ENCODE results near the gene NDUFV2. TPM values are rescaled to one million over a fixed set of nuclear protein-coding genes. Genes with fewer than 3 reads are reported as not detected.
A peak's percentile ranks its signal among the peaks of the same experiment; 100 is the strongest.

Gene NDUFV2
- total RNA-seq, 1 experiment from 2014 or later = 215 TPM

DNA sequence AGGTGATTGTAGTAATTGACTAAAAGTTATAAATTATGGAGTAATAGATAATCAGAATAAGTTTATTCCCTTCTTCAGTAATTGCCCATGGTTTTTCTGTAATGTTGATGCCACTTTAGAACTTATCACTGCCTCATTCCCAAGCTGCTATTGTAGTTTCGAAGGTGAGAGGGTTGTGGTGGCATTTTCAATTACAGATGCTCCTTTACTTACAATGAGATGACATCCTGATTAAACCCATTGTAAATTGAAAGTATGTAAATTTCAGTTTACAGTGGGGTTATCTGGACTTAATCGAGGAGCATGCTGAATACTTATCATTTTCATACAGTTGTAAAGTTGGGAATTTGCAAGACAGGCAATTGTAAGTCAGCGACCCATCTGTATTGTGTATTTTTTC is 2.9 kb downstream of the NDUFV2 start:
- H3K79me2 ChIP-seq (ENCODE audit: low read depth) = peaks cover 84% of the 10 kb centered on the region
- peak overlapping the region; percentile 91 for H3K4me2 ChIP-seq
- no peak for DNase-seq
- POLR2A ChIA-PET (ENCODE audit: unreplicated experiment) = no interaction called here
- TF ChIP-seq, protein P1, sequence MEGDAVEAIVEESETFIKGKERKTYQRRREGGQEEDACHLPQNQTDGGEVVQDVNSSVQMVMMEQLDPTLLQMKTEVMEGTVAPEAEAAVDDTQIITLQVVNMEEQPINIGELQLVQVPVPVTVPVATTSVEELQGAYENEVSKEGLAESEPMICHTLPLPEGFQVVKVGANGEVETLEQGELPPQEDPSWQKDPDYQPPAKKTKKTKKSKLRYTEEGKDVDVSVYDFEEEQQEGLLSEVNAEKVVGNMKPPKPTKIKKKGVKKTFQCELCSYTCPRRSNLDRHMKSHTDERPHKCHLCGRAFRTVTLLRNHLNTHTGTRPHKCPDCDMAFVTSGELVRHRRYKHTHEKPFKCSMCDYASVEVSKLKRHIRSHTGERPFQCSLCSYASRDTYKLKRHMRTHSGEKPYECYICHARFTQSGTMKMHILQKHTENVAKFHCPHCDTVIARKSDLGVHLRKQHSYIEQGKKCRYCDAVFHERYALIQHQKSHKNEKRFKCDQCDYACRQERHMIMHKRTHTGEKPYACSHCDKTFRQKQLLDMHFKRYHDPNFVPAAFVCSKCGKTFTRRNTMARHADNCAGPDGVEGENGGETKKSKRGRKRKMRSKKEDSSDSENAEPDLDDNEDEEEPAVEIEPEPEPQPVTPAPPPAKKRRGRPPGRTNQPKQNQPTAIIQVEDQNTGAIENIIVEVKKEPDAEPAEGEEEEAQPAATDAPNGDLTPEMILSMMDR (conservative IDR thresholded peaks at IDR 0.05) = no peak
- no peak for TF ChIP-seq EZH2 (IDR thresholded peaks at IDR 0.05; ENCODE audit: low read depth)
- peak overlapping the region; percentile 100; the same call in 1 of the 2 replicates for H3K4me3 ChIP-seq
- H3K9me3 ChIP-seq (ENCODE audit: insufficient read depth, low read depth) = no peaks in the 10 kb centered on the region
- H3K9me2 ChIP-seq (ENCODE audit: insufficient read depth) = no peaks in the 10 kb centered on the region
- no peak overlapping the region for H3K27ac ChIP-seq
- CTCF ChIA-PET = no interaction called here
- peaks cover 5% of the 10 kb centered on the region; the same call in 1 of the 2 replicates for H3F3A ChIP-seq (ENCODE audit: insufficient read depth, low read depth)
- no TSS peak for BruUV-seq (replicated peaks)
- H3K36me3 ChIP-seq (ENCODE audit: low read depth) = peaks cover 9% of the 10 kb centered on the region
- no peak overlapping the region for H2AFZ ChIP-seq
- H3K27me3 ChIP-seq (ENCODE audit: insufficient read depth, low read depth) = no peaks in the 10 kb centered on the region
- H3K4me1 ChIP-seq (replicated peaks; ENCODE audit: insufficient read depth) = peaks cover 40% of the 10 kb centered on the region
- H4K20me1 ChIP-seq (ENCODE audit: insufficient read depth) = peaks cover 68% of the 10 kb centered on the region
- intact Hi-C loops (cut with micrococcal nuclease; ENCODE audit: unreplicated experiment) = no loop called here

DNA sequence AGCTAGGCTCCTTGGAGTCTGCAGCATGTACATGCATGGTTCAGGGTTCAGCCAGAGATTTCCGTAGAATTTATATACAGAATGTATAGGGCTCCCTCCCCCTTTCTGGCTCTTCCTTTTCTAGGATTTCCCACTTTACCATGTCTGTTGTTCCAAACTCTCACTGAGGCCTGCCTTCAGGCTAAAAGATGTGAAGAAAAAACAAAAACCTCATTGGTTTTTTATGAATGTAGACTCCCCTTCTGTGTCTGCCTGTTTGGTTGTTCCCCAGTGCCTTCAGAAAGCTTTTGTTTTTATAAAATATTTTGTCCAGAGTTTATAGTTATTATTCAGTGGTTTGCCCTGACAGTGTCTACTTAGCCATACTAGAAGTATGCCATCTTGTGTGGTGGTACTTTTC is 3.6 kb downstream of the NDUFV2 start:
- no peak for TF ChIP-seq EZH2 (IDR thresholded peaks at IDR 0.05; ENCODE audit: low read depth)
- TF ChIP-seq, protein P1 (conservative IDR thresholded peaks at IDR 0.05) = no peak
- no peak for DNase-seq
- BruUV-seq (replicated peaks) = no TSS peak
- H3K79me2 ChIP-seq (ENCODE audit: low read depth) = peaks cover 90% of the 10 kb centered on the region
- intact Hi-C loops (cut with micrococcal nuclease; ENCODE audit: unreplicated experiment) = no loop called here
- H4K20me1 ChIP-seq (ENCODE audit: insufficient read depth) = peaks cover 72% of the 10 kb centered on the region
- H3K4me3 ChIP-seq = no peak overlapping the region
- peaks cover 40% of the 10 kb centered on the region for H3K4me1 ChIP-seq (replicated peaks; ENCODE audit: insufficient read depth)
- no peaks in the 10 kb centered on the region for H3K9me2 ChIP-seq (ENCODE audit: insufficient read depth)
- no peak overlapping the region for H2AFZ ChIP-seq
- peaks cover 9% of the 10 kb centered on the region for H3K36me3 ChIP-seq (ENCODE audit: low read depth)
- H3K27ac ChIP-seq = no peak overlapping the region
- ChIA-PET POLR2A (ENCODE audit: unreplicated experiment) (no interaction called here), CTCF (no interaction called here)
- H3F3A ChIP-seq (ENCODE audit: insufficient read depth, low read depth) = peaks cover 5% of the 10 kb centered on the region; the same call in 1 of the 2 replicates
- H3K9me3 ChIP-seq (ENCODE audit: insufficient read depth, low read depth) = no peaks in the 10 kb centered on the region
- H3K27me3 ChIP-seq (ENCODE audit: insufficient read depth, low read depth) = no peaks in the 10 kb centered on the region
- peak overlapping the region; percentile 91 for H3K4me2 ChIP-seq

DNA sequence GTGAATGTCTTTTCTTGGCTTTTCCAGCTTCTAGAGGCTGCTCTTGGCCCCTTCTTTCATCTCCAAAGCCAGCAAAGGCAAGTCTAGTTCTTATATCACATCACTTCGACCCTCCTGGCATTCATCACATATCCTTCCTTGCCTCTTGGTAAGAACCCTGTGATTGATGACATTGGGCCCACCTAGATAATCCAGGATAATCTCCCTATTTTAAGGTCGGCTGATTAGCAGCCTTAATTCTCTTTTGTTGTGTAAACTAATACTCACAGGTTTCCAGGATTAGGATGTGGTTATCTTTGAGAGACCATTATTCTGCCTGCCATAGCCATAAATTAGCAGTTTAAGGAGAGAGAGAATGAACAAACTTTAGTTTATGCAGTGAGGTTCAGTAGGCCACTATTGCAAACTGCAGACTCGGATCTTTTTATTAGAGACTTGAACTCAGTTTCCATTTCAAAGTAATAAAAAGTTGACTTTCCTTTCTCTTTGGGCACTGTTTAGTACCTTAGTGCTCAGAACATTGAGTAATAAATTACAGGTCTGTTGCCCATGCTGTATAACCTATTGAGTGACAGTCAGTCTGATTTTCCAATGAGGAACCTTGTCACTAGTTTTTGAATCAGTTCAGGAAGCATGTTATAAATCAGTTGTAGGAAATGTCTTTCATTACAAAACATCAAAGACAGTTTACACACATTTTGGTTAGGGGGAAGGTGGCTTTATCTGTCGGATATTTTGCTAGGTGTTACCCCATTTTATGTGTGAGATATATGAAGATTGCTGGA is 4.5 kb downstream of the NDUFV2 start:
- H3K27me3 ChIP-seq (ENCODE audit: insufficient read depth, low read depth) = no peaks in the 10 kb centered on the region
- H4K20me1 ChIP-seq (ENCODE audit: insufficient read depth) = peaks cover 81% of the 10 kb centered on the region
- intact Hi-C loops (cut with micrococcal nuclease; ENCODE audit: unreplicated experiment) = no loop called here
- H3K79me2 ChIP-seq (ENCODE audit: low read depth) = peaks cover 97% of the 10 kb centered on the region
- ChIA-PET CTCF (no interaction called here), POLR2A (ENCODE audit: unreplicated experiment) (no interaction called here)
- H3K36me3 ChIP-seq (ENCODE audit: low read depth) = peaks cover 9% of the 10 kb centered on the region
- no peak overlapping the region for H3K27ac ChIP-seq
- H3F3A ChIP-seq (ENCODE audit: insufficient read depth, low read depth) = peaks cover 3% of the 10 kb centered on the region; the same call in 1 of the 2 replicates
- H3K9me2 ChIP-seq (ENCODE audit: insufficient read depth) = no peaks in the 10 kb centered on the region
- no peak for DNase-seq
- H3K4me3 ChIP-seq = no peak overlapping the region
- no peak overlapping the region for H2AFZ ChIP-seq
- TF ChIP-seq, protein P1 (conservative IDR thresholded peaks at IDR 0.05) = no peak
- TF ChIP-seq EZH2 (IDR thresholded peaks at IDR 0.05; ENCODE audit: low read depth) = no peak
- H3K4me1 ChIP-seq (replicated peaks; ENCODE audit: insufficient read depth) = peaks cover 31% of the 10 kb centered on the region
- no TSS peak for BruUV-seq (replicated peaks)
- no peaks in the 10 kb centered on the region for H3K9me3 ChIP-seq (ENCODE audit: insufficient read depth, low read depth)
- H3K4me2 ChIP-seq = 0 out of 2 replicates have a peak overlapping the region, but pooled peaks have one; percentile 8

All from PC-9 (cell line).